Subcutaneous abdominal adipose tissue (tissue), 5 donors: ENCODE data around the gene ATP10B.
"Not testable (repeated sequence)": the region's sequence is repeated elsewhere in the genome, so short reads cannot be mapped to it uniquely, and the experiment has no call there.

Experiments used
- H3K27ac ChIP-seq: one replicate; pipeline ENCODE4 v1.7.0; 2013; ENCODE audit warnings: low read depth, mild to moderate bottlenecking, inconsistent platforms, low read length, moderate library complexity
- H3K27me3 ChIP-seq, 5 donors: one replicate each; pipeline ENCODE4 v1.7.0; 2013; ENCODE audit warnings: low read length in 5 of 5, inconsistent platforms in 1 of 5; ENCODE audit not compliant: control insufficient read depth in 5 of 5, insufficient read depth in 4 of 5
- H3K36me3 ChIP-seq, 5 donors: one replicate each; pipeline ENCODE4 v1.7.0; 2013; ENCODE audit warnings: low read length in 5 of 5; ENCODE audit not compliant: control insufficient read depth in 5 of 5, insufficient read depth in 5 of 5
- H3K4me1 ChIP-seq, 5 donors: one replicate each; pipeline ENCODE4 v1.7.0; 2013; ENCODE audit warnings: low read length in 5 of 5, mild to moderate bottlenecking in 3 of 5, moderate library complexity in 1 of 5; ENCODE audit not compliant: control insufficient read depth in 5 of 5, insufficient read depth in 5 of 5
- H3K4me3 ChIP-seq, 5 donors: one replicate each; pipeline ENCODE4 v1.7.0; 2013; ENCODE audit warnings: low read length in 5 of 5, low read depth in 1 of 5
- H3K9ac ChIP-seq, 5 donors: one replicate each; pipeline ENCODE4 v1.7.0; 2013; ENCODE audit warnings: low read length in 5 of 5, mild to moderate bottlenecking in 4 of 5, moderate library complexity in 3 of 5
- H3K9me3 ChIP-seq, 5 donors: one replicate each; pipeline ENCODE4 v1.7.0; 2013; ENCODE audit warnings: low read length in 5 of 5; ENCODE audit not compliant: control insufficient read depth in 5 of 5
- donor health status: healthy.
- donor health status: healthy.
- donor health status: healthy.
- donor health status: healthy.
- donor health status: healthy.

ATP10B gene

GRCh38 chr5:160743027-160743426 is 109.0 kb downstream of the ATP10B start:
- no peak overlapping the region for H3K9ac ChIP-seq
- H3K36me3 ChIP-seq = no peaks in the 10 kb centered on the region
- no peak overlapping the region for H3K4me3 ChIP-seq
- H3K27ac ChIP-seq = no peak overlapping the region
- H3K27me3 ChIP-seq = no peaks in the 10 kb centered on the region
- H3K9me3 ChIP-seq = no peaks in the 10 kb centered on the region
- peaks cover 0 to 16% (median 0%) of the 10 kb centered on the region in 5 donors for H3K4me1 ChIP-seq

GRCh38 chr5:160742446-160742845 is 109.6 kb downstream of the ATP10B start:
- Histone ChIP-seq H3K27ac (no peak overlapping the region), H3K4me1 (peaks cover 0 to 16% (median 0%) of the 10 kb centered on the region in 5 donors), H3K9ac (no peak overlapping the region), H3K4me3 (no peak overlapping the region), H3K27me3 (no peaks in the 10 kb centered on the region), H3K36me3 (no peaks in the 10 kb centered on the region), H3K9me3 (no peaks in the 10 kb centered on the region)

GRCh38 chr5:160727296-160727997 is 124.6 kb downstream of the ATP10B start:
- Histone ChIP-seq H3K27me3 (no peaks in the 10 kb centered on the region), H3K4me1 (no peaks in the 10 kb centered on the region), H3K9me3 (no peaks in the 10 kb centered on the region), H3K9ac (no peak overlapping the region), H3K27ac (no peak overlapping the region), H3K4me3 (no peak overlapping the region), H3K36me3 (no peaks in the 10 kb centered on the region)

- H3K4me1 ChIP-seq = no peaks in the 10 kb centered on the region
- no peaks in the 10 kb centered on the region for H3K36me3 ChIP-seq
- no peak overlapping the region for H3K9ac ChIP-seq
- no peak overlapping the region for H3K4me3 ChIP-seq
- no peaks in the 10 kb centered on the region for H3K9me3 ChIP-seq
- no peak overlapping the region for H3K27ac ChIP-seq
- no peaks in the 10 kb centered on the region for H3K27me3 ChIP-seq
Measured at GRCh38 chr5:160726721-160727120, 125.3 kb downstream of the ATP10B start.

GRCh38 chr5:160720822-160721221 is 131.2 kb downstream of the ATP10B start:
- Histone ChIP-seq H3K4me1 (no peaks in the 10 kb centered on the region), H3K9ac (no peak overlapping the region)

GRCh38 chr5:160715508-160715907 is 136.5 kb downstream of the ATP10B start:
- not testable (repeated sequence) for H3K9me3 ChIP-seq, H3K27me3 ChIP-seq, H3K4me1 ChIP-seq, H3K36me3 ChIP-seq, H3K9ac ChIP-seq, H3K4me3 ChIP-seq, H3K27ac ChIP-seq

More at GRCh38 chr5:160720822-160721221, 131.2 kb downstream of the ATP10B start:
- H3K4me3 ChIP-seq = no peak overlapping the region
- H3K9me3 ChIP-seq = no peaks in the 10 kb centered on the region
- no peaks in the 10 kb centered on the region for H3K36me3 ChIP-seq
- H3K27ac ChIP-seq = no peak overlapping the region
- peaks cover 0 to 2% (median 0%) of the 10 kb centered on the region in 5 donors for H3K27me3 ChIP-seq

GRCh38 chr5:160703547-160704189 is 148.3 kb downstream of the ATP10B start:
- H3K27me3 ChIP-seq = no peaks in the 10 kb centered on the region
- H3K4me1 ChIP-seq = no peaks in the 10 kb centered on the region
- no peak overlapping the region for H3K9ac ChIP-seq
- H3K9me3 ChIP-seq = peaks cover 0 to 5% (median 0%) of the 10 kb centered on the region in 5 donors
- H3K4me3 ChIP-seq = no peak overlapping the region
- H3K36me3 ChIP-seq = no peaks in the 10 kb centered on the region
- H3K27ac ChIP-seq = no peak overlapping the region

- no peak overlapping the region for H3K4me3 ChIP-seq
- H3K36me3 ChIP-seq = no peaks in the 10 kb centered on the region
- H3K9me3 ChIP-seq = peaks cover 0 to 5% (median 0%) of the 10 kb centered on the region in 5 donors
- H3K27ac ChIP-seq = no peak overlapping the region
- no peaks in the 10 kb centered on the region for H3K27me3 ChIP-seq
- H3K9ac ChIP-seq = no peak overlapping the region
- H3K4me1 ChIP-seq = no peaks in the 10 kb centered on the region
Measured at GRCh38 chr5:160702934-160703333, 149.1 kb downstream of the ATP10B start.

- Histone ChIP-seq H3K9ac (no peak overlapping the region), H3K27me3 (no peaks in the 10 kb centered on the region), H3K27ac (no peak overlapping the region), H3K4me3 (no peak overlapping the region), H3K4me1 (no peaks in the 10 kb centered on the region), H3K36me3 (no peaks in the 10 kb centered on the region), H3K9me3 (peaks cover 0 to 5% (median 0%) of the 10 kb centered on the region in 5 donors)
Measured at GRCh38 chr5:160702311-160702803, 149.7 kb downstream of the ATP10B start.

- H3K9me3 ChIP-seq = peaks cover 0 to 5% (median 0%) of the 10 kb centered on the region in 5 donors
- H3K9ac ChIP-seq = no peak overlapping the region
- H3K27me3 ChIP-seq = no peaks in the 10 kb centered on the region
- no peak overlapping the region for H3K4me3 ChIP-seq
- H3K27ac ChIP-seq = no peak overlapping the region
- no peaks in the 10 kb centered on the region for H3K36me3 ChIP-seq
- H3K4me1 ChIP-seq = no peaks in the 10 kb centered on the region
Measured at GRCh38 chr5:160701403-160701802, 150.6 kb downstream of the ATP10B start.
